ENCODE results near the gene DHRSX.
"Not testable (repeated sequence)": the region's sequence is repeated elsewhere in the genome, so short reads cannot be mapped to it uniquely, and the experiment has no call there.

DHRSX gene

DNA sequence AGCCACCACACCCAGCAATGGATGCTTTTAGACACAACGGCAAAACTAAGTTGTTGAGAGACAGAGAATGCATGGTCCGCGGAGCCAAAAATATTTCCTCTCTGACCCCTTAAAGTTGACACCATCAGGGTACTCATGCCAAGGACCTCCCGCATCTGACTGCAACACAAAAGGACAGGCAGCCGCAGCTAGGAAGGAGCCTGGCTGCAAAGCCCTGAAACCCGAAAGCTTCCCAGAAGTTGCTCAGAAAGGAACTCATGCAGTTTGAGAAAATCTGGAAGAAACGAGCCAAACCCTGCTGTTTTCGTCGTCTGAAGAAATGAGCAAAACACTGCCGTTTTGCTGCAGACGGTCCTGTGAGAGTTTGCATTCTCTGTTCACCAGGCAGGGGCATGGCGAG is 16.5 kb downstream of the DHRSX start:
- TF ChIP-seq GLIS3 (CRISPR knock-in tag; IDR thresholded peaks at IDR 0.05) (no peak), ZNF565 (CRISPR knock-in tag; conservative IDR thresholded peaks at IDR 0.05; ENCODE audit: low read depth) (no peak), ARNTL (CRISPR knock-in tag; IDR thresholded peaks at IDR 0.05; ENCODE audit: borderline replicate concordance, low read depth) (no peak), ZNF8 (CRISPR knock-in tag; IDR thresholded peaks at IDR 0.05) (no peak), RARB (CRISPR knock-in tag; IDR thresholded peaks at IDR 0.05) (no peak), BACH2 (CRISPR knock-in tag; IDR thresholded peaks at IDR 0.05; ENCODE audit: borderline replicate concordance) (no peak), ESRRG (CRISPR knock-in tag; IDR thresholded peaks at IDR 0.05) (no peak), ZNF70 (CRISPR knock-in tag; IDR thresholded peaks at IDR 0.05) (no peak), CSDC2 (CRISPR knock-in tag; IDR thresholded peaks at IDR 0.05) (no peak), OSR1 (CRISPR knock-in tag; IDR thresholded peaks at IDR 0.05) (no peak), ISL1 (CRISPR knock-in tag; IDR thresholded peaks at IDR 0.05) (no peak), TCF4 (CRISPR knock-in tag; IDR thresholded peaks at IDR 0.05; ENCODE audit: borderline replicate concordance) (no peak), SNAI2 (CRISPR knock-in tag; IDR thresholded peaks at IDR 0.05) (no peak), PATZ1 (CRISPR knock-in tag; IDR thresholded peaks at IDR 0.05; ENCODE audit: borderline replicate concordance) (no peak)
- TF ChIP-seq, protein P1, sequence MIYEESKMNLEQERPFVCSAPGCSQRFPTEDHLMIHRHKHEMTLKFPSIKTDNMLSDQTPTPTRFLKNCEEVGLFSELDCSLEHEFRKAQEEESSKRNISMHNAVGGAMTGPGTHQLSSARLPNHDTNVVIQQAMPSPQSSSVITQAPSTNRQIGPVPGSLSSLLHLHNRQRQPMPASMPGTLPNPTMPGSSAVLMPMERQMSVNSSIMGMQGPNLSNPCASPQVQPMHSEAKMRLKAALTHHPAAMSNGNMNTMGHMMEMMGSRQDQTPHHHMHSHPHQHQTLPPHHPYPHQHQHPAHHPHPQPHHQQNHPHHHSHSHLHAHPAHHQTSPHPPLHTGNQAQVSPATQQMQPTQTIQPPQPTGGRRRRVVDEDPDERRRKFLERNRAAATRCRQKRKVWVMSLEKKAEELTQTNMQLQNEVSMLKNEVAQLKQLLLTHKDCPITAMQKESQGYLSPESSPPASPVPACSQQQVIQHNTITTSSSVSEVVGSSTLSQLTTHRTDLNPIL (CRISPR knock-in tag; IDR thresholded peaks at IDR 0.05; ENCODE audit: low read depth), result no peak
- TF ChIP-seq, protein P2, sequence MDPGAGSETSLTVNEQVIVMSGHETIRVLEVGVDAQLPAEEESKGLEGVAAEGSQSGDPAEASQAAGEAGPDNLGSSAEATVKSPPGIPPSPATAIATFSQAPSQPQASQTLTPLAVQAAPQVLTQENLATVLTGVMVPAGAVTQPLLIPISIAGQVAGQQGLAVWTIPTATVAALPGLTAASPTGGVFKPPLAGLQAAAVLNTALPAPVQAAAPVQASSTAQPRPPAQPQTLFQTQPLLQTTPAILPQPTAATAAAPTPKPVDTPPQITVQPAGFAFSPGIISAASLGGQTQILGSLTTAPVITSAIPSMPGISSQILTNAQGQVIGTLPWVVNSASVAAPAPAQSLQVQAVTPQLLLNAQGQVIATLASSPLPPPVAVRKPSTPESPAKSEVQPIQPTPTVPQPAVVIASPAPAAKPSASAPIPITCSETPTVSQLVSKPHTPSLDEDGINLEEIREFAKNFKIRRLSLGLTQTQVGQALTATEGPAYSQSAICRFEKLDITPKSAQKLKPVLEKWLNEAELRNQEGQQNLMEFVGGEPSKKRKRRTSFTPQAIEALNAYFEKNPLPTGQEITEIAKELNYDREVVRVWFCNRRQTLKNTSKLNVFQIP (CRISPR knock-in tag; IDR thresholded peaks at IDR 0.05; ENCODE audit: borderline replicate concordance, low read depth), result no peak
- TF ChIP-seq, protein P3, sequence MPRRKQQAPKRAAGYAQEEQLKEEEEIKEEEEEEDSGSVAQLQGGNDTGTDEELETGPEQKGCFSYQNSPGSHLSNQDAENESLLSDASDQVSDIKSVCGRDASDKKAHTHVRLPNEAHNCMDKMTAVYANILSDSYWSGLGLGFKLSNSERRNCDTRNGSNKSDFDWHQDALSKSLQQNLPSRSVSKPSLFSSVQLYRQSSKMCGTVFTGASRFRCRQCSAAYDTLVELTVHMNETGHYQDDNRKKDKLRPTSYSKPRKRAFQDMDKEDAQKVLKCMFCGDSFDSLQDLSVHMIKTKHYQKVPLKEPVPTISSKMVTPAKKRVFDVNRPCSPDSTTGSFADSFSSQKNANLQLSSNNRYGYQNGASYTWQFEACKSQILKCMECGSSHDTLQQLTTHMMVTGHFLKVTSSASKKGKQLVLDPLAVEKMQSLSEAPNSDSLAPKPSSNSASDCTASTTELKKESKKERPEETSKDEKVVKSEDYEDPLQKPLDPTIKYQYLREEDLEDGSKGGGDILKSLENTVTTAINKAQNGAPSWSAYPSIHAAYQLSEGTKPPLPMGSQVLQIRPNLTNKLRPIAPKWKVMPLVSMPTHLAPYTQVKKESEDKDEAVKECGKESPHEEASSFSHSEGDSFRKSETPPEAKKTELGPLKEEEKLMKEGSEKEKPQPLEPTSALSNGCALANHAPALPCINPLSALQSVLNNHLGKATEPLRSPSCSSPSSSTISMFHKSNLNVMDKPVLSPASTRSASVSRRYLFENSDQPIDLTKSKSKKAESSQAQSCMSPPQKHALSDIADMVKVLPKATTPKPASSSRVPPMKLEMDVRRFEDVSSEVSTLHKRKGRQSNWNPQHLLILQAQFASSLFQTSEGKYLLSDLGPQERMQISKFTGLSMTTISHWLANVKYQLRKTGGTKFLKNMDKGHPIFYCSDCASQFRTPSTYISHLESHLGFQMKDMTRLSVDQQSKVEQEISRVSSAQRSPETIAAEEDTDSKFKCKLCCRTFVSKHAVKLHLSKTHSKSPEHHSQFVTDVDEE (CRISPR knock-in tag; IDR thresholded peaks at IDR 0.05), result no peak
- no peak for ATAC-seq

DNA sequence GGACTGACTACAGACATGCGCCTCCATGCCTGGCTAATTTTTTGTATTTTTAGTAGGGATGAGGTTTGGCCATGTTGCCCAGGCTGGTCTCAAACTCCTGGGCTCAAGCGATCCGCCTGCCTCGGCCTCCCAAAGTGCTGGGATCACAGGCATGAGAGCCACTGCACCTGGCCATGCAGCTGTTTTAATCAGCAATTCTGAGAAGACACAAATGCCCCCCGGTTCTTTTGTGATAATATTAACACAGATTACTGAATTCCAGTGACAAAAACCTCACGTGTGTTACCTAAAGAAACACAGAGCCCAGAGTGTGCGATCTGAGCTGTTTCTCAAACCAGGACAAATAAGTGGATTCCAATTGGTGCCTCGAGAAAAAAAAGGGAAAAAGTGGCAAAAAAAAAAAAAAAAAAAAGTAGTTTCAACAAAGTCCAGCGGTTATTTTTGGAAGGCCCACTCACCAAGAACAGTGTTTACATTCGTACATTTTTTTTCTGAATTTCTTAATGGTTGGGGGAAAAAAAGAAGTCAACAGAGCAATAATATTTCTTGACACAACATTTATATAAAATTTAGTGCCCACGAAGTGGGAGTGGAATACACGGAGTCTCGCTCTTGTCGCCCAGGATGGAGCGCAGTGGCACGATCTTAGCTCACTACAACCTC is 17.2 kb downstream of the DHRSX start:
- no peak for ATAC-seq
- TF ChIP-seq ZC3H10 (CRISPR knock-in tag; IDR thresholded peaks at IDR 0.05) (no peak), GLIS3 (CRISPR knock-in tag; IDR thresholded peaks at IDR 0.05) (no peak)
- TF ChIP-seq, protein P1 (CRISPR knock-in tag; IDR thresholded peaks at IDR 0.05; ENCODE audit: low read depth), result no peak

GRCh38 chrX:2481597-2481996 is 19.2 kb downstream of the DHRSX start:
- not testable (repeated sequence) for ATAC-seq

- ATAC-seq, result not testable (repeated sequence)
These were observed 20.8 kb downstream of the DHRSX start for GRCh38 chrX:2479982-2480381.

GRCh38 chrX:2479420-2479780 is 21.4 kb downstream of the DHRSX start:
- no peak for ATAC-seq

More at GRCh38 chrX:2479420-2479780, 21.4 kb downstream of the DHRSX start:
- TF ChIP-seq GLIS3 (CRISPR knock-in tag; IDR thresholded peaks at IDR 0.05) (no peak), RARB (CRISPR knock-in tag; IDR thresholded peaks at IDR 0.05) (no peak), OSR1 (CRISPR knock-in tag; IDR thresholded peaks at IDR 0.05) (no peak), PATZ1 (CRISPR knock-in tag; IDR thresholded peaks at IDR 0.05; ENCODE audit: borderline replicate concordance) (no peak), ESRRG (CRISPR knock-in tag; IDR thresholded peaks at IDR 0.05) (no peak), ZNF565 (CRISPR knock-in tag; conservative IDR thresholded peaks at IDR 0.05; ENCODE audit: low read depth) (no peak), ZC3H10 (CRISPR knock-in tag; IDR thresholded peaks at IDR 0.05) (no peak), PPARA (CRISPR knock-in tag; IDR thresholded peaks at IDR 0.05; ENCODE audit: borderline replicate concordance) (no peak), ZFP3 (CRISPR knock-in tag; IDR thresholded peaks at IDR 0.05) (no peak)
- TF ChIP-seq, protein P3 (CRISPR knock-in tag; IDR thresholded peaks at IDR 0.05), result no peak

Measured in SK-N-SH treated with all-trans-retinoic acid at 6 μM for 48 hours (cell line).